HG03159 (cell line): Measurements from ENCODE around the gene PPP2R1A.
"Not testable (repeated sequence)": the region's sequence is repeated elsewhere in the genome, so short reads cannot be mapped to it uniquely, and the experiment has no call there.

Source experiments
- ATAC-seq: cut with Tn5 transposase; IDR thresholded peaks from one replicate; pipeline ENCODE4 v1.9.1; 2021; ENCODE audit warnings: mild to moderate bottlenecking, moderate library complexity; ENCODE audit not compliant: unreplicated experiment

PPP2R1A gene

DNA sequence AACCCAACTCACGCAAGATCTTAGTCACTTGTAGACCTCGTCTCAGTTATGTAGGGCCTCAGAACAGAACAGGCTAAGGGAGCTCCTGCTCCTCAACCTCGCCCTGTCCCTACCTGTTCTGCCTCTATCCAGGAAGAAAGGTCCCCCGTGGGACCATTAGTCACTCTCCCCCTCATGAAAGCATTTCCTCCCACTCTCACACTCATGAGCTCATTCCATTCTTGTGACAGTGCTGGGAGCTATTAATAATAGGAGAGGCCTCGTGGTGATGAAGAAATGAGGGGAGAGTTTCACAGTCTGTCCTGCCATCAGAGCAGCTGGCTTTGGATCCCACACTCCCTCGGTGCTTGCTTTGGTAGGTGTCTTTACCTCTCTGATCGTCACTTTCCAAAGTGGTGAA is 10.2 kb downstream of the PPP2R1A start:
- ATAC-seq: no peak

DNA sequence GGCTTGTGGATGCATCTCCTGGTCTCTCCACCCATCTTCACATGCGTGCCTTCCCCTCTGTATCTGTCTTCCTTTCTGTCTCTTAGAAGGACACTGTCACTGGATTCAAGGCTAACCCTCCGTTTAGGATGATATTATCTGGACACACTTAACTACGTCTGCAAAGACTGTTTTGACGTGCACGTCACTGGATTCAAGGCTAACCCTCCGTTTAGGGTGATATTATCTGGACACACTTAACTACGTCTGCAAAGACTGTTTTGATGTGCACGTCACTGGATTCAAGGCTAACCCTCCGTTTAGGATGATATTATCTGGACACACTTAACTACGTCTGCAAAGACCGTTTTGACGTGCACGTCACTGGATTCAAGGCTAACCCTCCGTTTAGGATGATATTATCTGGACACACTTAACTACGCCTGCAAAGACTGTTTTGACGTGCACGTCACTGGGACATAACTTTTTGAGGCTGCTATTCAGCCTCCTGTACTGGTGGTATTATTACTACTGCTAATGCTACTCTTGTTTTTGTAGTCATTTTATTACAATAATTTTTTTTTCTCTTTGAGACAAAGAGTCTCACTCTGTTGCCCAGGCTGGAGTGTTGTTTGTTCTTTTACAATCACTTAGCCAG is 11.0 kb downstream of the PPP2R1A start:
- ATAC-seq: not testable (repeated sequence)

DNA sequence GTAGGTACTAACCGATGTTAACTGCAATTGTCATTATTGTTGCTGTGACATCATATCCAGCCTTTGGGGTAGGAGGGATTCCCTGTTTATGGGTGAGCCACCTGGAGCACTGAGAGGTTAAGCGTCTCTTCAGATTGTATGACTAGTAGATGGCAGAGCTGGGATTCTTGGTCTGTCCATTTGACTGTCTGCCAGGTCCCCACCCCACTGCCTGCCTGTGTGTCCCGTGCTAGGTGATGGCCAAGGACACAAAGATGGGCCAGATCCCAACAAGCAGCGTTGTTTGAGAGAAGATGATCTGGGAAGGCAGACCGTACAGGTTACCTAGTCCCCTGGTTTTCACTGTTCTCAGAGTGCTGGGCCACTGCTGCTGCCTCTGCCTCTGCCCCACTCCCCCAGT is 16.6 kb downstream of the PPP2R1A start:
- no peak for ATAC-seq

- ATAC-seq: no peak
Measured at GRCh38 chr19:52211203-52211602, 21.4 kb downstream of the PPP2R1A start.

- ATAC-seq: no peak
Measured at GRCh38 chr19:52211926-52212571, 22.2 kb downstream of the PPP2R1A start.

DNA sequence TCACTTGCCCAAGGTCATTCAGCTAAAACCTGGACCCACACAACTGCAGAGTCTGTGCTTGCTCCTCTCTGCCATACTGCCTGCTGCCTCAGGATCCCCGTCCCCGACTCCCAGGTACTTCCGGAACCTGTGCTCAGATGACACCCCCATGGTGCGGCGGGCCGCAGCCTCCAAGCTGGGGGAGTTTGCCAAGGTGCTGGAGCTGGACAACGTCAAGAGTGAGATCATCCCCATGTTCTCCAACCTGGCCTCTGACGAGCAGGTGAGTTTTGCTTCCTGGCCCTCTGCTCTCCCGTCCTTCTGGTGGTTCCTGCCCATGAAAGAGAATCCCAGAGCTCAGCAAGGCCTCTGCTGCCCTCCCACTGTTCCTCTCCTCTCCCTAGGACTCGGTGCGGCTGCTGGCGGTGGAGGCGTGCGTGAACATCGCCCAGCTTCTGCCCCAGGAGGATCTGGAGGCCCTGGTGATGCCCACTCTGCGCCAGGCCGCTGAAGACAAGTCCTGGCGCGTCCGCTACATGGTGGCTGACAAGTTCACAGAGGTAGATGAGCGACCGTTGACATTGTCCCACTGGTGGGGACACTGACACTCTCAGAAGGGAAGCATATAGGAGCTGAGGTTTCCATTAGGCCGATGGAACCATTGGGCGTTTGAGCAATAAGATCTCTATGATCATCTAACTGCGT is 22.9 kb downstream of the PPP2R1A start:
- ATAC-seq: no peak

- no peak for ATAC-seq
Measured at GRCh38 chr19:52214241-52214640, 24.4 kb downstream of the PPP2R1A start.

DNA sequence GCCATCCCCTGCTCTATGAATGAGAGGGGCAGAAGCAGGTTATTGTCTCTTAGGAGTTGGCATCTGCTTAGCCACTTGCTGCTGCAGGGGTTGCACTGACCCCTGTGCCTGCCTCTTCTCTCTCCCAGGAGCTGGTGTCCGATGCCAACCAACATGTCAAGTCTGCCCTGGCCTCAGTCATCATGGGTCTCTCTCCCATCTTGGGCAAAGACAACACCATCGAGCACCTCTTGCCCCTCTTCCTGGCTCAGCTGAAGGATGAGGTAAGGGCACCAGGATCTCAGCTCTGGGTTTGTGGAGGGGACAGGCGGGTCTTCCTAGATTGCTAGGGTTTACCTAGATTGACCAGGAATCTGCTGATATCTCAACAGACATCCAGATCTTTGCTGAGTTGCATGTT is 26.5 kb downstream of the PPP2R1A start:
- no peak for ATAC-seq

- no peak for ATAC-seq
Measured at GRCh38 chr19:52217576-52217975, 27.7 kb downstream of the PPP2R1A start.

DNA sequence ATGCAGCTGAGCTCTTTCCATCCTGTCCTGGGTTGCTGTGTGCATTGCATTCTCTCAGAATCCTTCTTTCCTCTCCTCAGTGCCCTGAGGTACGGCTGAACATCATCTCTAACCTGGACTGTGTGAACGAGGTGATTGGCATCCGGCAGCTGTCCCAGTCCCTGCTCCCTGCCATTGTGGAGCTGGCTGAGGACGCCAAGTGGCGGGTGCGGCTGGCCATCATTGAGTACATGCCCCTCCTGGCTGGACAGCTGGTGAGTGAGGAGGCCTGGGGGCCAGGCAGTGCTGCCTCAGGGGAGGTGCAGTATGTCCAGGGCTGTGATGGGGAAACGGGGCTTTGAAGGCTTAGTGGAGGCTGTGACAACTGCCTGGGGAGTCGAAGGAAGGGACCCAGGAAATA is 29.8 kb downstream of the PPP2R1A start:
- ATAC-seq: no peak

- no peak for ATAC-seq
Measured at GRCh38 chr19:52221031-52221430, 31.2 kb downstream of the PPP2R1A start.

DNA sequence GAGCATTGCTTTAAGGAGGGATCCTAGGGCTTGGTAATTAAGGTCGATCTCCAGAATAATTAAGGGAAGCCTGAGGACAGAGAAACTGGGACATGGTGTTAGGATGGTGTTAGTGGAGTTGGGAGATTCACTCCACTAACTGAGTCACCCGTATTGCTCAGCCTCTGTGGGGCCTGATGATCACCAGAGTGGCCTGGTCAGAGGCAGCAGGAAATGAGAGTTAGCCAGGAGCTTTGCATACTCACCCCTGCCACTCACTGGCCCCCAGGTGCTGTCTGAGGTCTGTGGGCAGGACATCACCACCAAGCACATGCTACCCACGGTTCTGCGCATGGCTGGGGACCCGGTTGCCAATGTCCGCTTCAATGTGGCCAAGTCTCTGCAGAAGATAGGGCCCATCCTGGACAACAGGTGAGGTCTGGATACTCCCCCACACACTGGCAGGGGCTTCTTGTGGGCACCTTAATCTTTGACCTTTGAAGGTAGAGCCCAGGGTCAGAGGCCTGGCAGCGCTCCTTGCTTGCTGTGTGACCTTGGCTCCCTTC is 32.1 kb downstream of the PPP2R1A start:
- ATAC-seq: no peak

GRCh38 chr19:52224211-52224610 is 34.4 kb downstream of the PPP2R1A start:
- no peak for ATAC-seq

DNA sequence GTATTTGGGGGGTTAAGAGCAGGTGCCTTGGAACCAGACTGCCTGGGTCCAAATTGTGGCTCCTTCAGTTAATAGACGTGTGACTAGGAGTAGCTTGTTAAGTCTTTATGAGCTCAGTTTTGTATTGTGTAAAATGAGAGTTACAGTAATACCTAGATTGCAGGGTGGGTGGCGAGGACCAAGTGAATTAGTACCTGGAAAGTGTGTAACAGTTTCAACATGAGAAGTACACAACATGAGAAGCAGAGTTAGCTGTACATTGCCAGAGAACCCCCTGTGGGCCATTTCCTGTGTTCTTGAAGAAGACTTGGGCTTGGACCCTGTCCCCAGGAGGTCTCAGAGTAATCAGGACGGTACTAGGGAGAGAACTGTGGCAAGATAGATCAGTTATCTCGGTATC is 36.8 kb downstream of the PPP2R1A start:
- no peak for ATAC-seq

DNA sequence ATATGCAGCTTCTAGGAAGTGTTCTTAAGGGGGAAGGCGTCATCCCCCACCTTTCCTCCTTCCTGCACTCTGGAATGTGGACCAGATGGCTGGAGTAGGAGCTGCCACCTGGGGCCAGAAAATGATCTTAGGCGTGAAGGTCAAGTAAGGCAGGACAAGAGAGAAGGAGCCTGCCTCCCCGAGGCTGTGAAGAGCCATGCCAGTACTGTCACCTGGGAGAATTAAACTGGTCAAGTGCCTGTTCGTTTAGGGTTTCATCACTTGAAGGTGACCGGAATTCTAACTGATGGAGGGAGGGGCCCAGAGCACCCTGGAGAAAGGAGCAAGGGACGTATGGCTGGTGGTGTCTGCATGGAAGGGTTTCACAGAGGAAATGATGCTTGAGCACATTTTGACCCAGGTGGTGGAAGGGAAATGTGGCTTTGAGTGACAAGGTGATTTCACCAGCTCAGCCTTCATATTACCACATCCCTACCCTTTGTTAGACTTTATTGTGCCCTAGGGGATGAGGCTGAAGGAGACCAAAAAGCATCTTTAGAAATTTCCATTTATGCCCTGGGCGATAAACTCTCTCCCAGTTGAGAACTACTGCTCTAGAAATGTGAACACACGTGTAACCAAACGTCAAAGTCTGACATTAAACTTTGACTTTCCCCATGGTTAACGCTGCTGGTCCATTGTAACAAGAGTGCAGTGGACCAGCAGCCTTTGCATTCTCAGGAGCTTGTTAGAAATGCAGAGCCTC is 37.5 kb downstream of the PPP2R1A start:
- ATAC-seq: no peak

GRCh38 chr19:52227980-52228379 is 38.1 kb downstream of the PPP2R1A start:
- ATAC-seq: no peak

DNA sequence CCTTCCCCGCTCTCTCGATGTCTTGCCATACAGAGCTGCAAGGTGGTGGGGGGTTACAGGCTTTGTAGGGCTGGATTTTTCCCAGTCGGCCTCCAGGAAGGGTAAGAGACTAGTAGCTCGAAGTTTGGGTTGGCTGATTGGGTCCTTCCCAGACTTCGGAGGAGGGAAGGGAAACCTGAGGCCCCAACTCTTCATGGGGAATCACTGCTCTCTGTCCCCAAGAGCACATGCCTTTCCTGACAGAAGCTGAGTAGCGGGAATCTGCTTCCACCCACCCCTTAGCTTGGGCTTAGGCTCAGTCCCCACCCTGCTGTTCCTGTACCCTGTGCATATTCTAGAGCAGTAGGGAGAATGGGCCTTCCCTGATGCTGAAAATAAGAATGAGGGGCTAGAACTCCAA is 39.7 kb downstream of the PPP2R1A start:
- ATAC-seq: no peak

DNA sequence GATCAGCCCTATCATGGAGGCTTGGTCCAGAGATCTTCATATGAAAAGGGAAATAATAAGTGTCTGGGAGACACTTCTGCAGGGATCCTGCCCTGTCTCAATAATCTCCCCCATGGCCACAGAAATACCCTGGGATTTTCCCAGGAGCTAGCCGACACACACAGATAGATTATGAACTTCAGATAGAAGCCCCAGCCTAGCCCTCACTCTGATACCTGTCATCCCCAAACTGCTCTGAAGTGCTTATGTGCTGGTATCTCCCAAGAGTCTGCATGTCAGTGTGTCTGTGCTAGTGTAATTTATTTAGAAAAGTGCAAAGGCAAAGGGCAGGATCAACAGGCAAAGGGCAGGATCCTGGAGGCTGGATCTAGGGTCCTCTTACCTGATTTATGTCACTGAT is 40.8 kb downstream of the PPP2R1A start:
- ATAC-seq: no peak

DNA sequence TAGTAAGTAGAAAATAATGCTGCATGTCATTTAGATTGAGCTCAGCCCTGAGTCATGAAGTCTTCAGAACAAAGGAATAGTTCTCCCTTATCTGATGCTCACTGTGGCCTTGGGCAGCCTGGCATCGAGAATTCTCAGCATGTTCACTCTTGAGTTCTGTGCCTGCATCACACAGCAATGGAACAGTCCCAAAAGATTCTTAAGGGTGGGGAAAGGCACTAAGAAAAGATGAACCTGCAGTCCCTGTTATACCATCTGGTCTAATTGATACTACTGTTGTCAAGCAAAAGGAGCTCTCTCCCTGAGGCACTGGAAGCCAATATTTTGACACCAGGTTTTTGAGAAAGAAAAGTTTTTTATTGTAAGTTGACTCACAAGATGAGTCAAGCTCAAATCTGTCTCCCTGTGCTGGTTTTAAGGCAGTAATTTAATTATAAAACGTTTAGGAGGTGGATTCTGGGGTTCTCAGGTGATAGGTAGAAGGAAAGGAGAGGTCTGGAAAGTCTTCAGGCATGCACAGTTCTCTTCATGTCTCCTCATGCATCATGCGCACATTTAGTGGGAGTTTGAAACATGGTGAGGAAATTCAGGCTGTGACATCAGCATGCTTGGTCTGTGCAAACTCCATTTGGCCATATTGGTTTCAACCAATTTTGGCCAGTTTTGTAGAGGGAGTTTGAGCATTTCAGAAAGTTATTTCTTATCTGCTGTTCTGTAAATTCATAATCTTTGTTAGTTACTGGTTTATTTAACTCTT is 41.5 kb downstream of the PPP2R1A start:
- ATAC-seq: no peak

- ATAC-seq: no peak
Measured at GRCh38 chr19:52234406-52234805, 44.6 kb downstream of the PPP2R1A start.

GRCh38 chr19:52237197-52237596 is 47.3 kb downstream of the PPP2R1A start:
- no peak for ATAC-seq
